ENCODE data around the gene NOP16.

DNA sequence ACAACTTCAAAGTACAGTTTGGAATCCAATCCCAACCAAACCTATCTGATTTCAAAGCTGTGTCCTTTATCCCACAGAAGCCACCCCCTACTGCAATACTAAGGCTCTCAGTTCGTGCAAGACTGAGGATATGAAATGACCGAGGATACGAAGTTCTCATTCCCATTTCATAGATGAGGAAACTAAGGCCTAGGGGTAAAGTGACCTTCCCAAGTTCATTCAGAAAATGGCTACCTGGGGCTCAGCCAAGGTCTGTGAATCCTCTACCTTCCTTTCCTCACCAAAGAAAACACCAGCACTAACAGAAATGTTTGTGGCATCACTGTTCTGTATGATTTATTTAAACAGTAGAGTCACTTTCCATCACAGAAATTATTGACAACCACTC is 32.2 kb downstream of the NOP16 start:
- TF ChIP-seq EZH2 (optimal IDR thresholded peaks at IDR 0.05; ENCODE audit: low read depth, low read length) = no peak
- TF ChIP-seq, protein P1, sequence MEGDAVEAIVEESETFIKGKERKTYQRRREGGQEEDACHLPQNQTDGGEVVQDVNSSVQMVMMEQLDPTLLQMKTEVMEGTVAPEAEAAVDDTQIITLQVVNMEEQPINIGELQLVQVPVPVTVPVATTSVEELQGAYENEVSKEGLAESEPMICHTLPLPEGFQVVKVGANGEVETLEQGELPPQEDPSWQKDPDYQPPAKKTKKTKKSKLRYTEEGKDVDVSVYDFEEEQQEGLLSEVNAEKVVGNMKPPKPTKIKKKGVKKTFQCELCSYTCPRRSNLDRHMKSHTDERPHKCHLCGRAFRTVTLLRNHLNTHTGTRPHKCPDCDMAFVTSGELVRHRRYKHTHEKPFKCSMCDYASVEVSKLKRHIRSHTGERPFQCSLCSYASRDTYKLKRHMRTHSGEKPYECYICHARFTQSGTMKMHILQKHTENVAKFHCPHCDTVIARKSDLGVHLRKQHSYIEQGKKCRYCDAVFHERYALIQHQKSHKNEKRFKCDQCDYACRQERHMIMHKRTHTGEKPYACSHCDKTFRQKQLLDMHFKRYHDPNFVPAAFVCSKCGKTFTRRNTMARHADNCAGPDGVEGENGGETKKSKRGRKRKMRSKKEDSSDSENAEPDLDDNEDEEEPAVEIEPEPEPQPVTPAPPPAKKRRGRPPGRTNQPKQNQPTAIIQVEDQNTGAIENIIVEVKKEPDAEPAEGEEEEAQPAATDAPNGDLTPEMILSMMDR (IDR thresholded peaks at IDR 0.05; ENCODE audit: low read length) = no peak

Measured in MM.1S (cell line).